Trophoblast cell (in vitro differentiated cells and primary cell): ENCODE results near the gene FRY. TPM values are rescaled to one million over a fixed set of nuclear protein-coding genes. Genes with fewer than 3 reads are reported as not detected.
A peak's percentile ranks its signal among the peaks of the same experiment; 100 is the strongest.
"Not testable (repeated sequence)": the region's sequence is repeated elsewhere in the genome, so short reads cannot be mapped to it uniquely, and the experiment has no call there.

ENCODE experiments used
- DNase-seq, 2 donors: peaks; one replicate each; pipeline ENCODE4 v3.0.0-alpha.2; 2016
- H2AFZ ChIP-seq: 2 replicates; pipeline ENCODE4 v1.6.1; 2013; ENCODE audit warnings: low read length, moderate library complexity, mild to moderate bottlenecking; ENCODE audit not compliant: insufficient read depth, poor library complexity
- H2AK5ac ChIP-seq: 2 replicates; pipeline ENCODE4 v1.6.1; 2013; ENCODE audit warnings: mild to moderate bottlenecking, low read length
- H2BK120ac ChIP-seq: 2 replicates; pipeline ENCODE4 v1.6.1; 2013; ENCODE audit warnings: low read length, mild to moderate bottlenecking, moderate library complexity; ENCODE audit not compliant: insufficient read depth, poor library complexity
- H2BK12ac ChIP-seq: 2 replicates; pipeline ENCODE4 v1.6.1; 2013; ENCODE audit warnings: mild to moderate bottlenecking, low read length, moderate library complexity
- H2BK5ac ChIP-seq: 2 replicates; pipeline ENCODE4 v1.6.1; 2013; ENCODE audit warnings: low read length, low read depth, moderate library complexity, mild to moderate bottlenecking; ENCODE audit not compliant: poor library complexity
- H3K14ac ChIP-seq: 2 replicates; pipeline ENCODE4 v1.6.1; 2013; ENCODE audit warnings: mild to moderate bottlenecking, low read length
- H3K18ac ChIP-seq: 2 replicates; pipeline ENCODE4 v1.6.1; 2013; ENCODE audit warnings: mild to moderate bottlenecking, low read length
- H3K23ac ChIP-seq: 2 replicates; pipeline ENCODE4 v1.6.1; 2013; ENCODE audit warnings: low read length
- H3K27ac ChIP-seq: 2 replicates; pipeline ENCODE4 v1.5.1; 2013; ENCODE audit warnings: low read depth, mild to moderate bottlenecking, inconsistent platforms, low read length, moderate library complexity
- H3K27me3 ChIP-seq: 2 replicates; pipeline ENCODE4 v1.6.1; 2013; ENCODE audit warnings: inconsistent platforms, mild to moderate bottlenecking, low read length, moderate library complexity; ENCODE audit not compliant: insufficient read depth
- H3K36me3 ChIP-seq, 2 experiments: 1 replicate in 1 of 2; 2 replicates in 1 of 2; pipeline ENCODE4 v1.6.1; 2013; ENCODE audit warnings: low read length in 2 of 2, mild to moderate bottlenecking in 2 of 2, moderate library complexity in 1 of 2; ENCODE audit not compliant: insufficient read depth in 2 of 2, control insufficient read depth in 1 of 2
- H3K4ac ChIP-seq: 2 replicates; pipeline ENCODE4 v1.6.1; 2013; ENCODE audit warnings: low read depth, mild to moderate bottlenecking, low read length, moderate library complexity
- H3K4me1 ChIP-seq, 2 experiments: 1 replicate in 1 of 2; 2 replicates in 1 of 2; pipeline ENCODE4 v1.6.1; 2013; ENCODE audit warnings: low read length in 2 of 2, mild to moderate bottlenecking in 2 of 2, moderate library complexity in 1 of 2; ENCODE audit not compliant: insufficient read depth in 2 of 2, control insufficient read depth in 1 of 2
- H3K4me2 ChIP-seq: 2 replicates; pipeline ENCODE4 v1.6.1; 2013; ENCODE audit warnings: inconsistent platforms, mild to moderate bottlenecking, low read length, moderate library complexity
- H3K4me3 ChIP-seq: 2 replicates; pipeline ENCODE4 v1.5.1; 2013; ENCODE audit warnings: mild to moderate bottlenecking, low read depth, low read length, inconsistent platforms
- H3K79me1 ChIP-seq: one replicate; pipeline ENCODE4 v1.6.1; 2013; ENCODE audit warnings: low read length
- H3K79me2 ChIP-seq: 2 replicates; pipeline ENCODE4 v1.6.1; 2013; ENCODE audit warnings: low read length, mild to moderate bottlenecking; ENCODE audit not compliant: control insufficient read depth, insufficient read depth, poor library complexity
- H3K9ac ChIP-seq: 2 replicates; pipeline ENCODE4 v1.6.1; 2013; ENCODE audit warnings: mild to moderate bottlenecking, low read length
- H3K9me3 ChIP-seq: 2 replicates; pipeline ENCODE4 v1.6.1; 2013; ENCODE audit warnings: low read depth, mild to moderate bottlenecking, control low read depth, inconsistent platforms, low read length; ENCODE audit not compliant: insufficient read depth
- H4K12ac ChIP-seq: 2 replicates; pipeline ENCODE4 v1.6.1; 2013; ENCODE audit warnings: low read depth, mild to moderate bottlenecking, low read length, moderate library complexity
- H4K8ac ChIP-seq: 2 replicates; pipeline ENCODE4 v1.6.1; 2013; ENCODE audit warnings: low read depth, mild to moderate bottlenecking, low read length, moderate library complexity
- H4K91ac ChIP-seq: one replicate; pipeline ENCODE4 v1.6.1; 2013; ENCODE audit warnings: low read depth, mild to moderate bottlenecking, low read length, moderate library complexity
- WGBS: extraction: QIAGEN DNeasy Blood & Tissue Kit; methylation state at CpG from one replicate; pipeline ENCODE4 v1.1.7; 2013; ENCODE audit warnings: missing lambda C conversion rate; ENCODE audit not compliant: insufficient read length, insufficient coverage; ENCODE audit errors: extremely low coverage; 5-methylcytosine and 5-hydroxymethylcytosine counted together
- polyA plus RNA-seq: library from polyadenylated mRNA; stranded (reverse); fragments of 200-250 nt; gene quantifications from 2 replicates; pipeline ENCODE4 v1.2.3, GENCODE V29; 2013

Gene FRY
- polyA plus RNA-seq, result 0.33 TPM in 2 replicates

- Histone ChIP-seq H3K9me3 (no peaks in the 10 kb centered on the region), H4K91ac (no peak within 1 kb of the TSS), H2BK5ac (no peak within 1 kb of the TSS), H3K23ac (no peak within 1 kb of the TSS), H3K79me2 (no peaks in the 10 kb centered on the region), H3K9ac (no peak within 1 kb of the TSS), H2BK12ac (no peak within 1 kb of the TSS), H4K12ac (no peak within 1 kb of the TSS), H3K36me3 (no peaks in the 10 kb centered on the region), H3K27ac (no peak within 1 kb of the TSS), H3K4ac (no peak within 1 kb of the TSS), H2BK120ac (no peak within 1 kb of the TSS), H3K18ac (no peak within 1 kb of the TSS), H2AK5ac (no peak within 1 kb of the TSS), H3K79me1 (no peaks in the 10 kb centered on the region), H2AFZ (peak within 1 kb of the TSS; percentile 50), H3K4me3 (peak within 1 kb of the TSS; percentile 71), H3K14ac (no peak within 1 kb of the TSS), H3K4me1 (peaks cover 0 to 4% of the 10 kb centered on the region in 2 experiments), H3K4me2 (peak within 1 kb of the TSS; percentile 86), H3K27me3 (no peaks in the 10 kb centered on the region), H4K8ac (peak within 1 kb of the TSS; percentile 26)
- no CpG with 5 or more reads among the region's 59 CpGs for WGBS
- peak; percentile 93 to 94 for DNase-seq
Measured at GRCh38 chr13:32031025-32031814, at the start of gene FRY. TSS of gene FRY (plus strand) at chr13:32031774. CDS start at chr13:32031796, 22 bp downstream.

DNA sequence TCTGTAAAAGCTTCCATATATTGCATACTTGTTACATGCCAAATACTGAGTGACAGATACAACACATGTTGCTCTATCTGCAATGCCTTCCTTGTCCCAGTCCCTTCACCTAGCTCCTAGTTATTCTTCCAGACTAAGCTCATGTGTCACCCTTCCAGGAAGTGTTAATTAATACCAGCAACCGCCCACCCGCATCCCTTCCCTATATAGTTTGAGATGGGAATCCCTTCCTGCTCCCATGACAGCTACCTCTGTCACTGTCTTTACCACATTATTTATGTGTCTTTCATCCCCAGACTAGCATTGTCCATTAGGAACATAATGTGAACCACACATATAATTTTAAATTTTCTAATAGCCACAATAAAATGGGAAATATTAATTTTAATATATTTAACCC, 49.5 kb upstream of the FRY start:
- H3K27me3 ChIP-seq, result no peaks in the 10 kb centered on the region
- H3K18ac ChIP-seq, result no peak overlapping the region
- H3K4me2 ChIP-seq, result no peak overlapping the region
- no peak overlapping the region for H2BK5ac ChIP-seq
- no peak overlapping the region for H3K23ac ChIP-seq
- no peak overlapping the region for H3K14ac ChIP-seq
- H3K27ac ChIP-seq, result no peak overlapping the region
- no peaks in the 10 kb centered on the region for H3K9me3 ChIP-seq
- no peaks in the 10 kb centered on the region for H3K79me2 ChIP-seq
- no peak overlapping the region for H4K91ac ChIP-seq
- no peak overlapping the region for H4K8ac ChIP-seq
- H2BK120ac ChIP-seq, result no peak overlapping the region
- H3K9ac ChIP-seq, result no peak overlapping the region
- peaks cover 0 to 2% of the 10 kb centered on the region in 2 experiments for H3K4me1 ChIP-seq
- peak; percentile 55 to 66 for DNase-seq
- H4K12ac ChIP-seq, result no peak overlapping the region
- no peak overlapping the region for H2AFZ ChIP-seq
- no peaks in the 10 kb centered on the region for H3K36me3 ChIP-seq
- no peaks in the 10 kb centered on the region for H3K79me1 ChIP-seq
- H2BK12ac ChIP-seq, result no peak overlapping the region
- H2AK5ac ChIP-seq, result no peak overlapping the region
- no peak overlapping the region for H3K4ac ChIP-seq
- WGBS, result no CpG with 5 or more reads among the region's 2 CpGs
- no peak overlapping the region for H3K4me3 ChIP-seq

GRCh38 chr13:31982540-31982939, 49.0 kb upstream of the FRY start:
- Histone ChIP-seq H3K27ac (no peak overlapping the region), H3K4me2 (no peak overlapping the region), H3K4ac (no peak overlapping the region), H2AK5ac (no peak overlapping the region), H3K36me3 (no peaks in the 10 kb centered on the region), H4K12ac (no peak overlapping the region), H3K79me2 (peaks cover 2% of the 10 kb centered on the region), H4K8ac (no peak overlapping the region), H2BK120ac (no peak overlapping the region), H2BK12ac (no peak overlapping the region), H3K23ac (no peak overlapping the region), H3K4me1 (peaks cover 0 to 2% of the 10 kb centered on the region in 2 experiments), H3K14ac (no peak overlapping the region), H3K27me3 (no peaks in the 10 kb centered on the region), H3K18ac (no peak overlapping the region), H3K4me3 (no peak overlapping the region), H2BK5ac (no peak overlapping the region), H3K9ac (no peak overlapping the region), H3K79me1 (no peaks in the 10 kb centered on the region), H4K91ac (no peak overlapping the region), H2AFZ (no peak overlapping the region), H3K9me3 (no peaks in the 10 kb centered on the region)
- WGBS, result no CpG with 5 or more reads among the region's 5 CpGs
- peak; percentile 48 to 53 for DNase-seq

- not testable (repeated sequence) for H3K79me2 ChIP-seq, H3K27me3 ChIP-seq, H3K18ac ChIP-seq, H3K4ac ChIP-seq, H2AK5ac ChIP-seq, H3K14ac ChIP-seq, H3K79me1 ChIP-seq, H2AFZ ChIP-seq, H3K23ac ChIP-seq, H3K9ac ChIP-seq, H2BK5ac ChIP-seq, H3K27ac ChIP-seq, H4K91ac ChIP-seq, H2BK120ac ChIP-seq, H3K36me3 ChIP-seq, H3K9me3 ChIP-seq, H3K4me2 ChIP-seq, H4K12ac ChIP-seq, DNase-seq, H2BK12ac ChIP-seq, H3K4me3 ChIP-seq, H4K8ac ChIP-seq, H3K4me1 ChIP-seq
- no CpG with 5 or more reads among the region's 2 CpGs for WGBS
Measured at GRCh38 chr13:31983696-31984095, 47.9 kb upstream of the FRY start.
